Erythroblast (primary cell): ENCODE results near the gene CRB1.
A peak's percentile ranks its signal among the peaks of the same experiment; 100 is the strongest.

ENCODE experiments used
- DNase-seq, 2 experiments: peaks; one replicate each; lab custom pipeline; 2025; lab: John Stamatoyannopoulos, UW
- GATA1 ChIP-seq: IDR thresholded peaks from 2 replicates; pipeline ENCODE4 v1.6.1; 2011; ENCODE audit warnings: low read depth, mild to moderate bottlenecking, control low read depth, low read length, moderate library complexity
- POLR2A ChIP-seq: IDR thresholded peaks from 2 replicates; pipeline ENCODE4 v1.6.1; 2011; ENCODE audit warnings: mild to moderate bottlenecking, low read length

The CRB1 gene

GRCh38 chr1:197311081-197311480, 43.0 kb downstream of the CRB1 start:
- DNase-seq = no peak
- TF ChIP-seq POLR2A (no peak), GATA1 (no peak)

DNA sequence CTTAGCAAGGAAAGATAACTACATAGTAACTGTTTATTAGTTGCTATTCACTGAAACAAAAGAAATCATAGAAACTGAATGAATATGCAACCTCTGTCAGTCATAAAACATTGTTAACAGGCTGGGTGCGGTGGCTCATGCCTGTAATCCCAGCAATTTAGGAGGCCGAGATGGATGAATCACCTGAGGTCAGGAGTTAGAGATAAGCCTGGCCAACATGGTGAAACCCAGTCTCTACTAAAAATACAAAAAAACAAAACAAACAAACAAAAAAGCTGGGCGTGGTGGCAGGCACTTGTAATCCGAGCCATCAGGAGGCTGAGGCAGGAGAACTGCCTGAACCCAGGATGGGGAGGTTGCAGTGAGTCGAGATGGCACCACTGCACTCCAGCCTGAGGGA, 44.1 kb downstream of the CRB1 start:
- TF ChIP-seq GATA1 (no peak), POLR2A (no peak)
- DNase-seq = no peak

DNA sequence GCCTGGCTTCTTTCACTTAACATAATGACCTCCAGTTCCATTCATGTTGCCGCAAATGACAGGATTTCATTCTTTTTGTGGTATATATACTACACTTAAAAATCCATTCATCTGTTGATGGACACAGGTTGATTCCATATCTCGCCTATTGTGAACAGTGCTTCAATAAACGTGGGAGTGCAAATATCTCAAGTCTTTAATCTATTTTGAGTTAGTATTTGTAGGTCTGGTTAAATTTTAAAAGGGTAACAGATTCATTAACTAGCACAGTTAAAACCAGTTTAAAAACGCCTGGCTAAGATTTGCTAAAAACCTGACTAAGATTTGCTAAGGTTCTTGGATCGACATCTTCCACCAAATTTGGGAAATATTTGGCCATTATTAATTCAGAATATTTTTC, 45.7 kb downstream of the CRB1 start:
- TF ChIP-seq POLR2A = no peak
- DNase-seq = no peak

- TF ChIP-seq GATA1 (no peak), POLR2A (no peak)
- DNase-seq = no peak
Observed at GRCh38 chr1:197314682-197315081, 46.6 kb downstream of the CRB1 start.

DNA sequence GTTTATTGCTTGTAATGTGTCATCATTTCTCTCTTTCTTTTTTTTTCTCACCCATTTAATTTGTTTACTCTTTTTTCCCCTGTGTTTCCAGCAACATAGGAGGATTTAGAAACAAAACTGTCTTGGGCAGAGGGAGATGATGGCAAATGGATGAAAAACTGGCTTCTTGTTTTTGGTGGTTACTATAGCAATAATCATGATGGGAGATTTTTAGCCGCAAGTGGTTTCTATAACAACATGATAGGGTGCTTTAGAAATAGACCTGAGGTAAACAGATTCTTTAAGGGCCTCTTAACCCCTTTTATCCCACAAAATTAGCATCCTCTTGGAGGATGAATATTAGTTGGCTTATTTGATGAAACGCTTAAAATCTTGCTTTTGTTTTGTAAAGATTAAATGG, 51.6 kb downstream of the CRB1 start:
- DNase-seq = peak in 1 of 2 experiments; percentile 2
- no peak for TF ChIP-seq GATA1
- no peak for TF ChIP-seq POLR2A

- DNase-seq = no peak
- TF ChIP-seq GATA1 (no peak), POLR2A (no peak)
Observed at GRCh38 chr1:197320991-197321531, 53.0 kb downstream of the CRB1 start.

DNA sequence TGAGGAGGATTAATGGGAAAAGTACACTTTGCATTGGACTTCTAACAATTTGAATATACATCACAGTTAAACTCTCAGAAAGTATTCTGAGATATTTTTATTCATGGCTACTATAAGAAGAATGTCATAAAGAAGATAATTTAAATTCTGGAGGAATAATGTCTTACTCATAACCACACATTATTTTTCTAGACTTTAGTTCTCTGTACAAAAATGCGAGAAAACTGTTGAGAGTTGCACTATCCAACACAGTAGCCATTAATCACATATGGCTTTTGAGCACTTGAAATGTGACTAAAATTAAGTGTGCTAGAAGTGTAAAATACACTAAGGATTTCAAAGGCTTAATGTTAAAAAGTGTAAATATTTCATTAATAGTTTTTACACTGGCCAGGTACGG, 53.8 kb downstream of the CRB1 start:
- no peak for TF ChIP-seq GATA1
- no peak for DNase-seq

- DNase-seq = no peak
- TF ChIP-seq POLR2A = no peak
- no peak for TF ChIP-seq GATA1
Observed at GRCh38 chr1:197327776-197328364, 59.8 kb downstream of the CRB1 start.

- TF ChIP-seq GATA1 = no peak
- no peak for TF ChIP-seq POLR2A
- DNase-seq = no peak
Observed at GRCh38 chr1:197330213-197330612, 62.2 kb downstream of the CRB1 start.

DNA sequence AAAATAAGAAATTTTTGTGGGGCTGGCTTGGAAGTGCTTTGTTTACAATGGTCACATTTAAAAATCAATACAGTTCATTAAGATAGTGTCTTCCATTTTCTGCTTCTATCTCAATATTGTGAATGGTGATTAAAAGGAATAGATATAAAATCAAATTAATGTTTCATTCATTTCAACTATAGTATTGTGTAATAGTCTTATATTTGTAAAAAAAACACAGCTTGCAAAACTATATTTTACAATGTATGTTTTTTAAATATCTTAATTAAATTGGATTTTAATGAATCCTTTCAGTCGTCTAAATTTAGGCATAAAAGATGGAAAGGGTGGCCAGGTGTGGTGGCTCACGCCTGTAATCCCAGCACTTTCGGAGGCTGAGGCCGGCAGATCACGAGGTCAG, 63.5 kb downstream of the CRB1 start:
- DNase-seq = no peak
- TF ChIP-seq POLR2A = no peak
- TF ChIP-seq GATA1 = no peak

DNA sequence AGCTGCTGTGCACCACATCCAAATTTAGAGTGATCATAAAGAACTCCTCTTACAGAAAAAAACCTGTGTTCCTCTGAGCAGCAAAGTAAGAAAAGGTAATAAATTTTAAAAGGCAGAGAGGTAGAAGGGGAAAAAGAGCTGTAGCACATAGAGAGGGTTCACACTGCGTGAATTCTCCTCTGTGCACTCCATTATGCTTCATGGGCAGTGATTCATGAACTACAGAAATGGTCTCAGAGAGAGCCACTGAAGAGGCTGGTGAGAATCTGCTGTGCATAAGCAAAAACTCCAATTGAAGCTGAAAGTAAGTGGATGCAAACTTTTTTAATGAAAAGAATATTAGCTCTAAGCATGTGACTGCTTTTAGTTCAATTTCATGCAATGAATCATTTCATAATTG, 65.0 kb downstream of the CRB1 start:
- TF ChIP-seq POLR2A (no peak), GATA1 (no peak)
- no peak for DNase-seq

DNA sequence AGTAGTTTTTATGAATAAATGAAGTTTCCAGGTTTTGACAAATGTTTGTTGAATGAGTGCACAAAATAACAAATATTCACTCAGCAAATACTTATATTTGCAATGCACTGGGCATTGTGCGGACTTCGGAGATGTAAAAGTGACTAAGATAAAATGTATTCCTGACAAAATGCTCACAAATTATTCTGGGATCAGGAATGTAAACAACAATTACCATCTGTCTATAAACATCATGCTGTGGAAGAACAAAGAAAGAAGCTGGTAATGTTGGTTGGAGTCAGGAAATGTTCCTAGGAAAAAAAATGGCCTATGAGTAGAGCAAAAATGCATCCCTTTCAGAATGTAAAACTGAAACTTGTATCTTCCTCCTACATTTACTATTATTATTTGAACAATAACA, 68.5 kb downstream of the CRB1 start:
- DNase-seq = no peak
- TF ChIP-seq POLR2A = no peak

- no peak for TF ChIP-seq POLR2A
- no peak for TF ChIP-seq GATA1
- DNase-seq = no peak
Observed at GRCh38 chr1:197339106-197340060, 71.3 kb downstream of the CRB1 start.

DNA sequence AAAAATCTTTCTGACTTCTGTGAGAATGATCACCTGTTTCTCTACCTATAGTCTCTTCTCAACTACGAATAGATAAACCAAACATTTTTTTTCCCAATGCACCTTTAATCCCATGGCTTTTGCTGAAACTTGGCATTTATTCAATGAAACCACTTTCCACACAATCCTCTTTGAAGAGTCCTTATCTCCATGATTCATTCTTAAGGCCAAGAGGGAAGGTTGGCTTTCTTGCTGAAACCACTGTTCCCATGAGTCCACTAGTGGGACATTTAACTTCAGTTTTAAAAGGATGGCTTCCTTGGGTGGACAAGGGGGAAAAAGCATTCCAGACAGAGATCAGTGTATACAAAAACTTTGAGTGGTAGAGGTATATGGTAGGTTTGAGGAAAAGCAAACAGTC, 73.6 kb downstream of the CRB1 start:
- TF ChIP-seq GATA1 = no peak
- no peak for TF ChIP-seq POLR2A
- DNase-seq = no peak

- no peak for DNase-seq
- TF ChIP-seq GATA1 (no peak), POLR2A (no peak)
Observed at GRCh38 chr1:197342044-197342565, 74.1 kb downstream of the CRB1 start.
